Stomach (tissue), 9 donors: ENCODE measurements around the gene RBPMS2. TPM values are rescaled to one million over a fixed set of nuclear protein-coding genes. Genes with fewer than 3 reads are reported as not detected.
A peak's percentile ranks its signal among the peaks of the same experiment; 100 is the strongest.

Experiments
- DNase-seq, 2 donors: peaks; one replicate each; pipeline versions ENCODE4 v3.0.0 to v3.0.0-alpha.2; 2013 to 2019
- H3K27ac ChIP-seq, 5 donors: fragments of 200-600 bp in 4 of 5; sonication (generic) in 4 of 5; one replicate each; pipeline ENCODE4 v1.5.1; 2013 to 2019; ENCODE audit warnings: mild to moderate bottlenecking in 1 of 5, moderate library complexity in 1 of 5
- H3K27me3 ChIP-seq, 3 donors: fragments of 200-600 bp; sonication (generic); one replicate each; pipeline ENCODE4 v1.5.1; 2017 to 2019; ENCODE audit warnings: mixed run types in 1 of 3
- H3K36me3 ChIP-seq, 4 donors: fragments of 200-600 bp; sonication (generic); 1 replicate in 3 of 4; 2 replicates in 1 of 4; pipeline ENCODE4 v1.5.1; 2016 to 2019
- H3K4me1 ChIP-seq, 4 donors: fragments of 200-600 bp; sonication (generic); one replicate each; pipeline ENCODE4 v1.5.1; 2016 to 2019
- H3K4me3 ChIP-seq, 4 donors: fragments of 200-600 bp; sonication (generic) in 3 of 4; one replicate each; pipeline ENCODE4 v1.5.1; 2016 to 2019; ENCODE audit warnings: mild to moderate bottlenecking in 1 of 4
- H3K9me3 ChIP-seq, 4 donors: fragments of 200-600 bp; sonication (generic); one replicate each; pipeline ENCODE4 v1.5.1; 2016 to 2019
- CTCF ChIP-seq, 7 experiments: fragments of 450-650 bp in 4 of 7; fragments of 200-600 bp in 3 of 7; sonication (generic) in 3 of 7; IDR thresholded peaks; one replicate each; pipeline ENCODE4 v1.5.1; 2016 to 2019; ENCODE audit warnings: antibody characterized with exemption in 7 of 7, control low read depth in 2 of 7, mild to moderate bottlenecking in 1 of 7
- EP300 ChIP-seq: sonication (generic); formaldehyde crosslinking; IDR thresholded peaks from one replicate; pipeline ENCODE4 v1.6.1; 2017; ENCODE audit warnings: antibody characterized with exemption
- POLR2A ChIP-seq, 4 donors: fragments of 450-650 bp; IDR thresholded peaks; one replicate each; pipeline ENCODE4 v1.6.1; 2016; ENCODE audit warnings: antibody characterized with exemption in 4 of 4, control low read depth in 2 of 4, mild to moderate bottlenecking in 1 of 4, moderate library complexity in 1 of 4
- POLR2AphosphoS5 ChIP-seq, 3 donors: sonication (generic); formaldehyde crosslinking; IDR thresholded peaks; one replicate each; pipeline ENCODE4 v1.6.1; 2016; ENCODE audit warnings: antibody characterized with exemption in 3 of 3
- WGBS, 5 donors: extraction: QIAGEN DNeasy Blood & Tissue Kit in 3 of 5; methylation state at CpG; one replicate each; pipeline versions ENCODE4 v1.1.5 to v1.1.7; 2013 to 2018; 5-methylcytosine and 5-hydroxymethylcytosine counted together
- intact Hi-C: fragments of 100-400 bp; cut with DNase I; formaldehyde crosslinking; loops from one replicate; pipeline ENCODE4 v1.15.1; 2023; ENCODE audit warnings: low total_unique reads
- polyA plus RNA-seq, 3 donors: library from polyadenylated mRNA; stranded (reverse); fragments of 200-250 nt; gene quantifications; one replicate each; pipeline ENCODE4 v1.2.3, GENCODE V29; 2013
- total RNA-seq, 5 donors: library from RNA; depleted of rRNA; stranded (reverse); fragments of >200 nt; gene quantifications; one replicate each; pipeline versions ENCODE4 v1.1.0 to v1.2.3, GENCODE V29; 2014 to 2016
- donor health status: healthy with polysubstance abuse.
- donor health status: Bipolar disorder and iron deficiency.
- donor health status: healthy.

The RBPMS2 gene
- total and polyA plus RNA-seq, 8 donors, result 2.3 to 38.8 (median 9.1) TPM

DNA sequence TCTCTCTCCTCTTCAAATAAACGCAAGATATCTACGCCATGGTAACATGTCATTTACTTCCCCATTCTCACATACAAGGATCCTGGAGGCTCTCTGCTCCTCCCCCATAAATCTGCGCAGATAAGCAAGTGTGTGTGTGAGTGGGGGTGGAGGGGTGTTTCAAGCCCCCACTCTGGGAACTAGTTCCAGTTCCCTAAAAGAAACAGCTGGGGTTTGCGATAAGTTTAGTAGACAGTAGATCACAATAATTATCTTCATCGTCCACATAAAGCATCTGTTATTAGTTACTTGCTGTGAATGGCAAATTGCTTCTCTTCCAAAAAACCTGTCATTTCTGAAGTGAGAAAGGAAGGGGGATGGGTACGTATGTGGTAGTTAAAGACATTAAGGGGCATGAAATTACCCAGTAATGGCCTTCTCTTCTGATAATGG, 79.8 kb downstream of the RBPMS2 start:
- peak in 1 of 2 donors; percentile 69 for DNase-seq
- Histone ChIP-seq H3K36me3 (peaks cover 6 to 32% (median 23%) of the 10 kb centered on the region in 4 donors), H3K9me3 (no peaks in the 10 kb centered on the region), H3K27ac (peak overlapping the region in 4 of 5 donors; percentile 38 to 93 (median 74)), H3K4me1 (peaks cover 60 to 100% (median 81%) of the 10 kb centered on the region in 4 donors), H3K4me3 (no peak overlapping the region), H3K27me3 (no peaks in the 10 kb centered on the region)
- intact Hi-C loops, result no loop called here
- 49 to 57% (median 55%) methylated on average over 6 of the region's 6 CpGs for WGBS, 5 donors
- TF ChIP-seq EP300, result no peak
- TF ChIP-seq CTCF (IDR thresholded peaks at IDR 0.05), result no peak
- no peak for TF ChIP-seq POLR2AphosphoS5 (IDR thresholded peaks at IDR 0.05)
- TF ChIP-seq POLR2A (IDR thresholded peaks at IDR 0.05), result no peak

DNA sequence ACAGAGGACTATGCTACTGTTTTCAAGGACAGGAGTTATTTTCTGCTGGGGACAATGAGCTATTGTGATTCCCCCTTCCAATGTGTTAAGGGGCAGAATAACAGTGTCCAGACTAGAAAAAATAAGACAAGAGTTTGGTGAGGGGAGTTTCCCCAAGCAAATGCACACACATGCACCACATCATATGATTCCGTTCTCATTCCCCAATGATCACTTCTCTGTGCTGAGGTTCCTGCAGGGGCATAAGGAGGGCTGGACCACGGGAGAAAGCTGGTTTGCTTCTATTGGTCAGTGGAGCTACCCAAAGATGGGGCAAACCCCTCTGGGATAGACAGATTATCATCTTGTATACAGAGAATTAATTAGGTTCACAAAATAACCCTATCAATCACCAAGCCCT, 80.6 kb downstream of the RBPMS2 start:
- Histone ChIP-seq H3K4me1 (peaks cover 54 to 100% (median 77%) of the 10 kb centered on the region in 4 donors), H3K27ac (peak overlapping the region in 4 of 5 donors; percentile 38 to 93 (median 74)), H3K9me3 (no peaks in the 10 kb centered on the region), H3K27me3 (no peaks in the 10 kb centered on the region), H3K36me3 (peaks cover 14 to 39% (median 31%) of the 10 kb centered on the region in 4 donors), H3K4me3 (no peak overlapping the region)
- no peak for TF ChIP-seq CTCF (IDR thresholded peaks at IDR 0.05)
- no peak for TF ChIP-seq POLR2A (IDR thresholded peaks at IDR 0.05)
- TF ChIP-seq EP300, result no peak
- TF ChIP-seq POLR2AphosphoS5 (IDR thresholded peaks at IDR 0.05), result no peak
- DNase-seq, result no peak
- WGBS, 5 donors, result 64 to 88% (median 80%) methylated on average over 2 of the region's 2 CpGs
- intact Hi-C loops, result no loop called here

- H3K4me1 ChIP-seq, result peaks cover 39 to 91% (median 63%) of the 10 kb centered on the region in 4 donors
- H3K27ac ChIP-seq, result peak overlapping the region; percentile 46 to 93 (median 74)
- H3K36me3 ChIP-seq, result peaks cover 29 to 56% (median 48%) of the 10 kb centered on the region in 4 donors
- DNase-seq, result peak; percentile 48 to 88
- TF ChIP-seq POLR2AphosphoS5 (IDR thresholded peaks at IDR 0.05) (peak; percentile 28 to 68 (median 63)), CTCF (IDR thresholded peaks at IDR 0.05) (no peak)
- H3K4me3 ChIP-seq, result no peak overlapping the region
- intact Hi-C loops, result no loop called here
- 13 to 37% (median 22%) methylated on average over 3 to 5 of the region's 5 CpGs for WGBS, 5 donors
- no peaks in the 10 kb centered on the region for H3K9me3 ChIP-seq
- H3K27me3 ChIP-seq, result no peaks in the 10 kb centered on the region
Measured at GRCh38 chr15:64693134-64693533, 82.3 kb downstream of the RBPMS2 start.

DNA sequence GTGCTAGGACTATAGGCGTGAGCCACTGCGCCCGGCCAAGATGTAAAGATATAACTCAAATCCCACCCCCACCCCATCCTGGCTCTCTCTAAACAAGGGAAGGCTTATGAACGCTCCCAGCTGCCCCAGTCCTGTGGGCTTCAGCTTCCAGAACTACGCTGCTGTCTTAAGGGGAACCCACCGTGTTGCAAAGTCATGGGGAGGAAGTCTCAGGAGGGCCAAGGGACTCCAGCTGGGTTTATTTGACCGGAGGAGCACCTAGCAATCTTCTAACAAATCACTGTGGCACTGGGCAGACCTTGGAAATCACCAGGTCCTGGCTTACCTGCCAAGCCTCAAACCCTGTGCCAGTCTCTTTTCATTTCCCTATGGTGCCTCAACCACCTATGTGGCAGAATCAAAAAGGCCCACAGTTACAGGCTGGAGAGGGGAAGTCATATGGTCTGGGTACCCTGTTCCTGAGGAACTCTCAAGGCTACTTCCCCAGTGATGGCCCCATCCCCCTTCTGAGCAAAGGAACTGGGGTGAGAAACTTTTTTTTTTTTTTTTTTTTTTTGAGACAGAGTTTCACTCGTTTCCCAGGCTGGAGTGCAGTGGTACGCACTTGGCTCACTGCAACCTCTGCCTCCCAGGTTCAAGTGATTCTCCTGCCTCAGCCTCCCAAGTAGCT, 83.4 kb downstream of the RBPMS2 start:
- no peak for DNase-seq
- Histone ChIP-seq H3K4me1 (peaks cover 31 to 88% (median 65%) of the 10 kb centered on the region in 4 donors), H3K4me3 (no peak overlapping the region), H3K36me3 (peaks cover 38 to 67% (median 59%) of the 10 kb centered on the region in 4 donors), H3K27me3 (no peaks in the 10 kb centered on the region), H3K9me3 (no peaks in the 10 kb centered on the region), H3K27ac (peak overlapping the region; percentile 34 to 93 (median 74))
- no peak for TF ChIP-seq POLR2A (IDR thresholded peaks at IDR 0.05)
- TF ChIP-seq EP300, result no peak
- no peak for TF ChIP-seq POLR2AphosphoS5 (IDR thresholded peaks at IDR 0.05)
- TF ChIP-seq CTCF (IDR thresholded peaks at IDR 0.05), result no peak
- intact Hi-C loops, result no loop called here
- 75 to 87% (median 81%) methylated on average over 9 of the region's 9 CpGs for WGBS, 5 donors
